Thyroid gland (tissue), 4 donors: Measurements from ENCODE around the gene DEPP1. TPM values are rescaled to one million over a fixed set of nuclear protein-coding genes. Genes with fewer than 3 reads are reported as not detected.

Experiments used
- DNase-seq, 2 donors: peaks; one replicate each; pipeline ENCODE4 v3.0.0-alpha.2; 2019
- H3K27ac ChIP-seq, 3 donors: fragments of 200-600 bp; sonication (generic); 1 replicate in 2 of 3; 2 replicates in 1 of 3; pipeline ENCODE4 v1.5.1; 2016 to 2019; ENCODE audit warnings: mild to moderate bottlenecking in 1 of 3, moderate library complexity in 1 of 3
- H3K27me3 ChIP-seq: fragments of 200-600 bp; sonication (generic); one replicate; pipeline ENCODE4 v1.5.1; 2019
- H3K36me3 ChIP-seq, 2 donors: fragments of 200-600 bp; sonication (generic); one replicate each; pipeline ENCODE4 v1.5.1; 2016 to 2019
- H3K4me1 ChIP-seq, 2 donors: fragments of 200-600 bp; sonication (generic); one replicate each; pipeline ENCODE4 v1.5.1; 2017 to 2019
- H3K4me3 ChIP-seq, 3 donors: fragments of 200-600 bp; sonication (generic); replicated peaks in 1 of 3; 1 replicate in 2 of 3; 2 replicates in 1 of 3; pipeline ENCODE4 v1.5.1; 2016; ENCODE audit warnings: mild to moderate bottlenecking in 1 of 3
- H3K9me3 ChIP-seq: fragments of 200-600 bp; sonication (generic); one replicate; pipeline ENCODE4 v1.5.1; 2017
- CTCF ChIP-seq, 6 experiments: fragments of 200-600 bp in 3 of 6; fragments of 450-650 bp in 3 of 6; sonication (generic) in 3 of 6; IDR thresholded peaks; one replicate each; pipeline ENCODE4 v1.5.1; 2016 to 2019; ENCODE audit warnings: antibody characterized with exemption in 6 of 6, mild to moderate bottlenecking in 2 of 6, inconsistent platforms in 1 of 6, moderate library complexity in 1 of 6
- POLR2A ChIP-seq, 2 donors: fragments of 450-650 bp; IDR thresholded peaks; one replicate each; pipeline ENCODE4 v1.6.1; 2017; ENCODE audit warnings: antibody characterized with exemption in 2 of 2, mild to moderate bottlenecking in 2 of 2, moderate library complexity in 1 of 2
- WGBS, 2 donors: methylation state at CpG; one replicate each; pipeline ENCODE4 v1.1.5; 2017; 5-methylcytosine and 5-hydroxymethylcytosine counted together
- intact Hi-C: fragments of 100-400 bp; cut with DNase I; formaldehyde crosslinking; loops from one replicate; pipeline ENCODE4 v1.15.1; 2023
- total RNA-seq, 4 donors: library from RNA; depleted of rRNA; stranded (reverse); fragments of >200 nt; gene quantifications; one replicate each; pipeline ENCODE4 v1.2.3, GENCODE V29; 2016

DEPP1 gene
- total RNA-seq, 4 donors from 2014 or later = 45.1 to 518 (median 182) TPM

DNA sequence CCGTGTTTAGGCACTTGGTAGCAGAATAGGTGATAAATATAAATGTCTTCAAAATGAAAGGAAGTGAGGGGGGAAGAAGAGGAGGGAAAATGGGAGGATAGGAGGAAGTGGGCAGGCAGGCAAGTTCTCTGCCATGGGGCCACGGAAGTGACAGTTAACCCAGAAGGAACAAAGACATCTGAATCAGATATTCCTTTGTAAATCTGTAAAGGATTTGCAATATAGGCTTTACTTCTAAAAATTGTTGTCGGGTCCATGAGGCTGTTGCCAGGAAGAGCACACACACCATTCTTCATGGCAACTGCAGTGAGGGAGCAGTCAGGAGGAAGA, 42.7 kb downstream of the DEPP1 start:
- Histone ChIP-seq H3K4me1 (peaks cover 6 to 25% of the 10 kb centered on the region in 2 donors), H3K36me3 (no peaks in the 10 kb centered on the region), H3K9me3 (no peaks in the 10 kb centered on the region), H3K27ac (no peak overlapping the region), H3K4me3 (no peak overlapping the region), H3K27me3 (no peaks in the 10 kb centered on the region)
- intact Hi-C loops = loop anchor here (2.0 kb wide), 1 partner anchor 39 kb away; no protein-coding TSS in a partner anchor
- DNase-seq = no peak
- TF ChIP-seq POLR2A (IDR thresholded peaks at IDR 0.05) (no peak), CTCF (IDR thresholded peaks at IDR 0.05) (no peak)
- WGBS, 2 donors = 57 to 64% methylated on average over 3 of the region's 3 CpGs

DNA sequence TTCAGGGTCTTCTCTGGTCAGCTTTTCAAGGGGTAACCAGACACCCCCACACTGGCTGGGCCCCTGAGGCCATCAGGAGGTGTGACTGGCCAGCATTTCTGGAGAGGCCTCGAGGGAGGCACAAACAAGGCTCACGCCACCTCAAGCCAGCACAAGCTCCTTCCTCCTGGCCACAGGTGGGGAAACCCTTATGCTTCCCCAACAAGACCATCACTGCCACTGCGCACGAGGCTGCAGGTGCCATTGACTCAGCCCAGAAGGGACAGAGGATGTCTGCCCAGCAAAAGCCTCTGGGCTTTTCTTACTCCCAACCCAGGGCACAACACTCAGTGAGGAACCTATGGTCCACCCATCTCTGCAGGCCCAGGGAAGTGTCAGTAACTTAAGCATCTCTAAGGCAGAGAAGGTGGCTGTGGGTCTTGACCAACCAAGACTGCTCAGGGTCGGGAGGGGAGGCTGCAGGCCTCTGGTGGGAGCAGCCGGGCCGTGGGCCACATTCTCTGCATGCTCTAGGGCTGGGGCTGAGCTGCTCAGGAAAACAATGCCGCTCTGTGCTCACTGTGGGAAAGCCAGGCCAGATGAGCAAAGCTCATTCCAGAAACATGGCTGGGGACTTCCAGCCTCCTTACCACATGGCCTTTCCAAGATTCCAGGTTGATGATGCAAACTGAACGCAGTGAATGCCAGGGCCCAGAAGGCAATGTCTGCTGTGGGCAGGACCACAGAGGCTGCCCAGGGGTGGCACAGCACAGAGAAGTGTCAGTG, 43.2 kb downstream of the DEPP1 start:
- H3K4me1 ChIP-seq = peaks cover 6 to 25% of the 10 kb centered on the region in 2 donors
- H3K9me3 ChIP-seq = no peaks in the 10 kb centered on the region
- no peak for DNase-seq
- H3K4me3 ChIP-seq = no peak overlapping the region
- H3K27me3 ChIP-seq = no peaks in the 10 kb centered on the region
- H3K36me3 ChIP-seq = no peaks in the 10 kb centered on the region
- TF ChIP-seq CTCF (IDR thresholded peaks at IDR 0.05) (no peak), POLR2A (IDR thresholded peaks at IDR 0.05) (no peak)
- no peak overlapping the region for H3K27ac ChIP-seq
- intact Hi-C loops = loop anchor here (2.0 kb wide), 1 partner anchor 39 kb away; no protein-coding TSS in a partner anchor
- 68 to 76% methylated on average over 5 to 8 of the region's 9 CpGs for WGBS, 2 donors

DNA sequence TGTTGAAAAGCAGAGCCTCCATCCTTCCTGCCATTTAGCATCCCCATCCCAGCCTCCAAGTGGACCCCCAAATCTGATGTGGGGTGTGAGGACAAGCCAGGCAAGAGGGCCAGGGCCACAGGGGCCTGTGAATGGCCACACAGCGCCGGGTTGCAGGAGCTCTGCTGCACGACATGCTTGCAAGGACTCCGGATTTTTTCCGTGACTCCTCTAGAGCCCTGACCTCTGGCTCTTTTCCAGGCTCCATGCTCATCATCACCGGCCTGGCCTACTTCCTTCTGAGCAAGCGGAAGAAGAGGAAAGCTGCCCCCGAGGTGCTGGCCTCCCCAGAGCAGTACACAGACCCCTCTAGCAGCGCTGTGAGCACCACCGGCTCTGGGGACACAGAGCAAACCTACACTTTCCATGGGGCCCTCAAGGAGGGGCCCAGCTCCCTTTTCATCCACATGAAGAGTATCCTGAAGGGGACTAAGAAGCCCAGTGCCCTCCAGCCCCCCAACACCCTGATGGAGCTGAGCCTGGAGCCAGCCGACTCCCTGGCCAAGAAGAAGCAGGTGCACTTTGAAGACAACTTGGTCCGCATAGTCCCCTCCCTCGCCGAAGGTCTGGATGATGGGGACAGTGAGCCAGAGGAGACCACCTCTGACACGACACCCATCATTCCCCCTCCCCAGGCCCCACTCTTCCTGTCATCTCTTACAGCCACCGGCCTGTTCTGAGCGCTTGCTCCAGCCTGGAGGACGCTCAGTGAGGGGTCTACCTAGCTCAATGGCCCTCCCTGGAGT, 44.0 kb downstream of the DEPP1 start:
- Histone ChIP-seq H3K4me3 (no peak overlapping the region), H3K27ac (no peak overlapping the region), H3K36me3 (no peaks in the 10 kb centered on the region), H3K27me3 (no peaks in the 10 kb centered on the region), H3K4me1 (peaks cover 6 to 29% of the 10 kb centered on the region in 2 donors), H3K9me3 (no peaks in the 10 kb centered on the region)
- 78 to 87% methylated on average over 18 of the region's 18 CpGs for WGBS, 2 donors
- no peak for TF ChIP-seq CTCF (IDR thresholded peaks at IDR 0.05)
- TF ChIP-seq POLR2A (IDR thresholded peaks at IDR 0.05) = no peak
- intact Hi-C loops = loop anchor here (2.0 kb wide), 1 partner anchor 40 kb away; no protein-coding TSS in a partner anchor
- DNase-seq = no peak

DNA sequence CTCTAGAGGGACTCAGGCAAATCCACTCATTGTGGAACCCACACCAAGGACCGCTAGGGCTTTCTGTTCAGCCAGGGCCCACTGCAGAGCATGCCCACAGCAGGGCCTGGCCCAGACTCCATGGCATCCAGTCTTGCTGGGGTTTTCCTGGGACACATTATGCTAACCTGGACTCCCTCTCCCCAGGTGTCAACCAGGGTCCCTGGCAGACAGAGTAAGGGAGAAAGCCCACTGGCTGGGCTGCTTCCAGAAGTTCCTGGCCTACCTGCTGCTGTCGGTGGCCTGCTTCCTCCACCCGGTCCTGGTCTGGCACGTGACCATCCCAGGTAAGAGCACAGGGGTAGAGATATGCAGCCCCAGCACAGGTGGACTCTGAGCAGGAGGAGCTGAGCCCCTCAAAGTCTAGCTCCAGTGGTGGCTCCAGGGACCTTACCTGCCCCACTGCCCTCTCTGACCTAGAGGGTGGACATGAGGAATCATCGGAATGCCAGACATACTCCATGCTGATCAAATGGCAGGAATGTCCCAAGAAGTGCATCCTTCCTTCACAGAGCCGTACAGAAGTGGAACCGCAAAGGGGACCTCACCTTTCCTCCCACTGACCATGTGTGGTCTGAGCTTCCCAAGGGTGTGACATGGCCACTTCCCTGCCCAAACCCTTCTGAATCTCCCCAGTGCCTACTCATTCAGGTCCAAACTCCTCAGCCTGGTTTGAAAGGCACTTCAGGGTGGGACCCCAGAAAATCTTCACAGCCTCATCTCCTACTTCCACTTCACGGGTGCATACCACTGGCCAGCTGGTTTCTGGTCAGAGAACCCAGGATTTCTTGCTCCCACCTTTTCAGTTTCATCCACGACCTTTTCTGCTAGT, 44.9 kb downstream of the DEPP1 start:
- 83 to 90% methylated on average over 8 of the region's 9 CpGs for WGBS, 2 donors
- no peaks in the 10 kb centered on the region for H3K27me3 ChIP-seq
- H3K4me3 ChIP-seq = no peak overlapping the region
- no peaks in the 10 kb centered on the region for H3K36me3 ChIP-seq
- TF ChIP-seq POLR2A (IDR thresholded peaks at IDR 0.05) (no peak), CTCF (IDR thresholded peaks at IDR 0.05) (no peak)
- intact Hi-C loops = loop anchor here (2.0 kb wide), 1 partner anchor 41 kb away; no protein-coding TSS in a partner anchor
- peak overlapping the region in 2 of 3 donors; percentile 9 to 44 for H3K27ac ChIP-seq
- no peaks in the 10 kb centered on the region for H3K9me3 ChIP-seq
- DNase-seq = no peak
- H3K4me1 ChIP-seq = peaks cover 6 to 31% of the 10 kb centered on the region in 2 donors
